Left lung (tissue), 10 donors: ENCODE data around the gene CCDC71. TPM values are rescaled to one million over a fixed set of nuclear protein-coding genes. Genes with fewer than 3 reads are reported as not detected.

Source experiments
- ATAC-seq: fragments of 200-7000 bp; cut with Tn5 transposase; one replicate; pipeline ENCODE4 v1.9.1; 2020; ENCODE audit warnings: moderate library complexity
- DNase-seq, 4 donors: peaks; one replicate each; pipeline ENCODE4 v3.0.0-alpha.2; 2013 to 2020
- H3K27ac ChIP-seq, 2 donors: fragments of 200-600 bp; sonication (generic) in 1 of 2; one replicate each; pipeline versions ENCODE4 v1.5.0 to v1.8.0; 2020 to 2021
- H3K27me3 ChIP-seq, 2 donors: fragments of 200-600 bp; sonication (generic) in 1 of 2; one replicate each; pipeline versions ENCODE4 v1.5.0 to v1.8.0; 2020 to 2021
- H3K36me3 ChIP-seq, 2 donors: fragments of 200-600 bp; sonication (generic) in 1 of 2; one replicate each; pipeline versions ENCODE4 v1.5.0 to v1.8.0; 2020 to 2021
- H3K4me1 ChIP-seq, 2 donors: fragments of 200-600 bp; one replicate each; pipeline ENCODE4 v1.8.0; 2021
- H3K4me3 ChIP-seq, 2 donors: fragments of 200-600 bp; sonication (generic) in 1 of 2; one replicate each; pipeline versions ENCODE4 v1.5.0 to v1.8.0; 2020 to 2021; ENCODE audit warnings: mild to moderate bottlenecking in 1 of 2
- H3K9me3 ChIP-seq, 2 donors: fragments of 200-600 bp; sonication (generic) in 1 of 2; one replicate each; pipeline versions ENCODE4 v1.5.0 to v1.8.0; 2020 to 2021
- CTCF ChIP-seq, 2 donors: fragments of 200-600 bp; sonication (generic) in 1 of 2; IDR thresholded peaks; one replicate each; pipeline versions ENCODE4 v1.5.0 to v1.8.0; 2021; ENCODE audit warnings: antibody characterized with exemption in 2 of 2
- intact Hi-C, 2 donors: fragments of 100-400 bp; cut with DNase I; formaldehyde crosslinking; loops; one replicate each; pipeline versions ENCODE4 v1.11.2 to v1.14.2; 2022
- polyA plus RNA-seq, 6 donors: library from polyadenylated mRNA; unstranded; fragments of 120-200 nt; gene quantifications; one replicate each; pipeline ENCODE4 v1.2.1, GENCODE V29; 2013; ENCODE audit not compliant: insufficient read length in 6 of 6
- total RNA-seq, 2 donors: library from RNA; stranded (reverse); fragmentation: NEBNext Ultra II Directional; extraction: Animal tissue kit (Norgen Biotek cat#: 25700); gene quantifications; one replicate each; pipeline ENCODE4 v1.2.1, GENCODE V29; 2021
- donor health status: DM: no; HTN: yes; CAD: no.
- donor health status: DM: no; HTN: no; CAD: no.

Gene CCDC71
- total and polyA plus RNA-seq, 8 donors = 15.8 to 24.9 (median 20.5) TPM

DNA sequence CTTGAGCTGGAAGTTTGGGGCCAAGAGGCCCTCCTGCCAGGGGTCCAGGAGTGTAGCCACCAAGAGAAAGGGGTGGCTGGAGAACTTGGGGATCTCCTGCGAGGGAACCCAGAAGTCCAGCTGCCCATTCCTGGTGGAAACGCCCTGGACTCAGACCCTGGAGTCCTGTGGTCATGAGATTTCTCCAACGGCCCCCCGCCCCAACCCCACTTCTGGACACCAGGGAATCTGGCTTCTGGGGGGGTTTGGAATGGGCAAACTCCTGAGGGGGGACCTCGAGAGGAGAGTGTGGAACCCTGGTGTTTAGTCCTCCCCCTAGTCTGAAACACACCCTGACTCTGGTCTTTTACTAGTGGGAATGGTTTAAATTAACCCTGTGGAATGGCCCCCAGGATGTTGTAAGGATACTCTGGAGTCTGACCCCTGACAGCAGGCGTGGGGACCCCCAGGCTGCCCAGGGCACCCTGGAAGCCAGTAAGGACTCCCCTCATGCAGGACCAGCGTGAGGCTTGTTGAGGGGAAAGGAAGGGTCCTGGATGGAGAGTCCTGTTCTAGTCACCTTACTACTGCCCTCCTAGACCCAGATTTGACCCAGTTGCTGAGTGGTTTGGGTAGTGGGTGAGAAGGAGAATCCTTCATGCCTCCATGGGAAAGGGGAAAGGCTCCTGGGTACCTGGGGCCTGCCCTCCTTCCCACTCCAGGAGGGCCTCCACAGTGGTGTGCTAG lies 5.8 kb upstream of the CCDC71 start:
- Histone ChIP-seq H3K9me3 (no peaks in the 10 kb centered on the region), H3K27ac (peak overlapping the region; percentile 76 to 78), H3K27me3 (no peaks in the 10 kb centered on the region), H3K4me1 (peaks cover 15 to 37% of the 10 kb centered on the region in 2 donors), H3K36me3 (peaks cover 0 to 21% of the 10 kb centered on the region in 2 donors), H3K4me3 (peak overlapping the region; percentile 50 to 72)
- intact Hi-C loops = loop anchor here in 1 of 2 donors (10.0 kb wide), 1 partner anchor 123 kb away; no protein-coding TSS in a partner anchor
- ATAC-seq (no peak), DNase-seq (no peak)
- TF ChIP-seq CTCF (IDR thresholded peaks at IDR 0.05) = no peak

- intact Hi-C loops = loop anchor here in 1 of 2 donors (10.0 kb wide), 1 partner anchor 124 kb away; no protein-coding TSS in a partner anchor
- ATAC-seq = peak; percentile 94
- H3K27ac ChIP-seq = peak within 1 kb of the TSS; percentile 76 to 78
- no peaks in the 10 kb centered on the region for H3K27me3 ChIP-seq
- peak; percentile 86 to 97 (median 92) for DNase-seq
- no peaks in the 10 kb centered on the region for H3K9me3 ChIP-seq
- peaks cover 15 to 42% of the 10 kb centered on the region in 2 donors for H3K4me1 ChIP-seq
- peaks cover 0 to 21% of the 10 kb centered on the region in 2 donors for H3K36me3 ChIP-seq
- H3K4me3 ChIP-seq = peak within 1 kb of the TSS; percentile 50 to 72
- peak; percentile 98 for TF ChIP-seq CTCF (IDR thresholded peaks at IDR 0.05)
Measured at GRCh38 chr3:49171119-49171774, 5.1 kb upstream of the CCDC71 start, which contains the start of gene KLHDC8B. Gene KLHDC8B (plus strand): TSS chr3:49171598. CDS start chr3:49172770, 1,172 bp downstream.

- Histone ChIP-seq H3K4me3 (peak overlapping the region; percentile 50 to 72), H3K4me1 (peaks cover 15 to 44% of the 10 kb centered on the region in 2 donors), H3K36me3 (peaks cover 0 to 17% of the 10 kb centered on the region in 2 donors), H3K27ac (peak overlapping the region; percentile 76 to 78), H3K27me3 (no peaks in the 10 kb centered on the region), H3K9me3 (no peaks in the 10 kb centered on the region)
- DNase-seq (no peak), ATAC-seq (no peak)
- intact Hi-C loops = loop anchor here in 1 of 2 donors (10.0 kb wide), 1 partner anchor 124 kb away; no protein-coding TSS in a partner anchor
- no peak for TF ChIP-seq CTCF (IDR thresholded peaks at IDR 0.05)
Measured at GRCh38 chr3:49170744-49171118, 4.6 kb upstream of the CCDC71 start.

DNA sequence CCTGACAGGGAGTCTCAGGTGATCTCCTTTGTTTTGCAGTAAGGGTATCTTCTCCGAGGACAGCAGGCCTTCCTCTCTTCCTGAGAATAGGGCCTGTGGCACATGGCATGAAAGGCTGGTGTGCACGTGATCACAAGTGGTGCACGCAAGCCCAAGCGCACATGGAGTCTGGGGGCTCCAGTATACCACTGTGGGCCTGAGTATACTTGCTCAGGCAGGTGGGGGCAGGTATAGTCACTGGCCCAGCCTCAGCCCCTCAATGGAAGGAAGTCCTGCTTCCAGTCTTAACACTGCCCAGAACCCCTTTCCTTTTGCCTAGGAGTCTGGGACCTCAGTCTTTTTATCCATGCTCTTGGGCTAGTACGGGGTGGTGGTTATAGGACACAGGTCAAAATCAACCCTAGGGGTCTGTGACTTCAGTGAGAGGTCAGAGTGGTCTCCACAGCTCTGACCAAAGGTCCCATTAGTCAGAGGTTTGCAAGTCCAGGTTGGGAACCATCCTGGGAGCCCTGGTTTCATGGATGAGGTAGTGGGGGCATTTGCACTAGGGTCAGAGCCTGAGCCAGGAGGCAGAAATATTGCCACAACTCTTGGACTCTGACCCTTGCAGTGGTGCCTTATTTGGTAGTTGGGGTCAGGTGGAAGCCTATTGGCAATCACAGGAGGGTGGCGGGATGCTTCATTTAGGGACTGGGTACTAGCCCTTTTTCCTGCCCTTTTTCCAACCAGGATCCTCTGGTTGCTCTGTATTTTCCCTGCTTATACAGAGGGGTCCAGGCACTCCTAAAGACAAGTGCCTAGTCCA lies 823 bp upstream of the CCDC71 start:
- intact Hi-C loops = no loop called here
- H3K4me1 ChIP-seq = peaks cover 10 to 47% of the 10 kb centered on the region in 2 donors
- peak overlapping the region in 1 of 2 donors; percentile 89 for H3K4me3 ChIP-seq
- no peak for DNase-seq
- H3K27ac ChIP-seq = peak overlapping the region in 1 of 2 donors; percentile 88
- H3K27me3 ChIP-seq = no peaks in the 10 kb centered on the region
- no peak for ATAC-seq
- no peaks in the 10 kb centered on the region for H3K9me3 ChIP-seq
- H3K36me3 ChIP-seq = peaks cover 0 to 23% of the 10 kb centered on the region in 2 donors
- no peak for TF ChIP-seq CTCF (IDR thresholded peaks at IDR 0.05)
